A204.1 (cell line): ENCODE data around the gene RFXAP.

Experiments
- FAIRE-seq: peaks from 2 replicates; lab custom pipeline; 2012; peaks lifted over from hg19 to GRCh38; lab: Jason Lieb, UNC

Gene RFXAP

GRCh38 chr13:36870050-36870692, 51.1 kb downstream of the RFXAP start:
- no peak for FAIRE-seq

- no peak for FAIRE-seq
These were observed 53.6 kb downstream of the RFXAP start for GRCh38 chr13:36872621-36873020.

DNA sequence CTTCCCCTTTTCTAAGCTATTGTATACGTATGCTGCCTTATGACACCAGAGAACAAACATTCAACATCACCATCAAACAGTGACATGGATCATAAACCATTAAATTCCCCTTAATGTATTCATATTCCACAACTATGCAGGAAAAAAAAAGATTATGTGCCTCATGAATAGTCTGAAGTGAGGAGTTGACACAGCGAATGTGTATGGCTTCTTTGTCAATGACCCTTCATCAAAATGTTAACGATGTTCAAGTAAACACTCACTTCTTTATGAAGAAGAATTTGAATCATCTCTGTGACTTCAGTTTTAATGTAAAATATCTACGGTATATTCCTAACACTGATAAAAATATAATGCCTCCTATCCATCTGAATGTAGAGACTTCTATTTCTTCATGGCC, 56.4 kb downstream of the RFXAP start:
- FAIRE-seq: no peak

- no peak for FAIRE-seq
These were observed 56.9 kb downstream of the RFXAP start for GRCh38 chr13:36875961-36876360.
